ENCODE measurements around the gene SLC24A3.
"Not testable (repeated sequence)": the region's sequence is repeated elsewhere in the genome, so short reads cannot be mapped to it uniquely, and the experiment has no call there.

SLC24A3 gene

DNA sequence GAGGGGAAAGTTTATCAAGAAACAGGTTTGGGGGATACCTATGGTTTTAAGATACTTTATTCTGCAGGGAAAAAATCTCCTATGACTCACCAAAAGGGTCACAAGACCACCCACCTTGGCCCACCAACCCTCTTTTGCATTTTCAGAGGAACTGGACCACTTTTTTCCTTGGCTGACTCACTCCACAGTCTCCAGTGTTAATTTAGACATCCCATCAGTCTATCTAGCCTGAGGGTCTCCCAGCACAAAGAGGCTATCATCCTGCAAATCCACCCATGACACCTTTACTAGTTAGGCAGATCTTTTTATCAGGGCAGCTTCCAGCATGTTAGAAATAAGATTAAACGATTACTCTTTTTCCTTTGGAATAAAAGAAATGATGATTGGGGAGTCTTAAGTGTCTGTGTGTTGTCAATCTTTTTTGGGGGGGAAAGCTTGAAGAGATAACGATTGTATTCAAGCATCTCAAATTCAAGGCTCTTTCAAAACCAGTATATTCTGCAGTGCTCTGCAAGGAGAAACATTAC, 407.5 kb downstream of the SLC24A3 start:
- Histone ChIP-seq H3K27me3 (replicated peaks; ENCODE audit: control insufficient read depth, insufficient read depth, low read length, poor library complexity, severe bottlenecking) (no peaks in the 10 kb centered on the region), H3K9me3 (ENCODE audit: control insufficient read depth, low read length) (no peaks in the 10 kb centered on the region), H3K36me3 (ENCODE audit: control insufficient read depth, insufficient read depth, low read length) (no peaks in the 10 kb centered on the region), H3K27ac (ENCODE audit: insufficient read depth, low read length, poor library complexity, severe bottlenecking) (no peak overlapping the region), H3K4me3 (ENCODE audit: insufficient read depth, low read depth, low read length, poor library complexity, severe bottlenecking) (no peak overlapping the region), H3K4me1 (ENCODE audit: control insufficient read depth, insufficient read depth, low read length, poor library complexity, severe bottlenecking) (no peaks in the 10 kb centered on the region)
- DNase-seq: no peak

DNA sequence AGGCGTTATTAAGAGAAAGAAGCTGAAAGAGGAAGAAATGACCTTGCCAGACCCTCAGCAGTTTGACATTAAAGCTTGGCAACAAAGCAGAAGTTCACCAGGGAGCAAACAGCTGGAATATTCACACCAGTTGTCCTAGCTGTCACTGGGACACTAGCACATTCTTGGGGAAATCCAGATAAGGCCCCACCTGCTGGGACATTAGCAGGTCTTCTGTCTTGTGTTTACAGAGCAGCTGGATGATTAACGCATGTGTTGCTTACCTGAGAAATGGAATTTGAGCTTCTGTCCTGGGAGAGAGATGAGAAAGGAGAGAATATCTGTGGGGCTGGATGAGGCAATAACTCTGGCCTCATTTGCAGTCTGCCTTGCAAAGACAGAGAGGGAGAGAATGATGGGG, 408.0 kb downstream of the SLC24A3 start:
- Histone ChIP-seq H3K27ac (ENCODE audit: insufficient read depth, low read length, poor library complexity, severe bottlenecking) (no peak overlapping the region), H3K27me3 (replicated peaks; ENCODE audit: control insufficient read depth, insufficient read depth, low read length, poor library complexity, severe bottlenecking) (no peaks in the 10 kb centered on the region), H3K36me3 (ENCODE audit: control insufficient read depth, insufficient read depth, low read length) (no peaks in the 10 kb centered on the region), H3K9me3 (ENCODE audit: control insufficient read depth, low read length) (no peaks in the 10 kb centered on the region), H3K4me1 (ENCODE audit: control insufficient read depth, insufficient read depth, low read length, poor library complexity, severe bottlenecking) (no peaks in the 10 kb centered on the region), H3K4me3 (ENCODE audit: insufficient read depth, low read depth, low read length, poor library complexity, severe bottlenecking) (no peak overlapping the region)
- DNase-seq: no peak

DNA sequence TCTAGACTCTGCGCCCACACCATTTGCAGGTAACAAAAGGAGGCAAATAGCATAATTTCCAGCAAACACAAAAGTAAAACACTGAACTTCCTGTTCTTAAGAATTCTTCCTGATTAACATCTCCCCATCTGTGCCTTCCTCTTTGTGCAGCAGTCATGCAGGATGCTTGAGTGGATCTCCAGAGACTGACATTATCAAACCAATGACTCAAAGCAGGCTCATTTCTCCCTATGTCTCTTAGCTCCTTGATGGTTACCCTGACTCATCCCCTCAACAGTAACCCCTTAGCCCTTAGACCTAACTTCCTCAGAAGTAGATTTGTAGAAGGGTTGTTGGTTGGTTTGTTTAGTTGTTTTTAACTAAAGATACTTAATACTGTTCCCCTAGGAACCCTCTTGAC, 408.6 kb downstream of the SLC24A3 start:
- Histone ChIP-seq H3K27me3 (replicated peaks; ENCODE audit: control insufficient read depth, insufficient read depth, low read length, poor library complexity, severe bottlenecking) (no peaks in the 10 kb centered on the region), H3K4me3 (ENCODE audit: insufficient read depth, low read depth, low read length, poor library complexity, severe bottlenecking) (no peak overlapping the region), H3K27ac (ENCODE audit: insufficient read depth, low read length, poor library complexity, severe bottlenecking) (no peak overlapping the region), H3K36me3 (ENCODE audit: control insufficient read depth, insufficient read depth, low read length) (no peaks in the 10 kb centered on the region), H3K9me3 (ENCODE audit: control insufficient read depth, low read length) (no peaks in the 10 kb centered on the region), H3K4me1 (ENCODE audit: control insufficient read depth, insufficient read depth, low read length, poor library complexity, severe bottlenecking) (no peaks in the 10 kb centered on the region)
- no peak for DNase-seq

DNA sequence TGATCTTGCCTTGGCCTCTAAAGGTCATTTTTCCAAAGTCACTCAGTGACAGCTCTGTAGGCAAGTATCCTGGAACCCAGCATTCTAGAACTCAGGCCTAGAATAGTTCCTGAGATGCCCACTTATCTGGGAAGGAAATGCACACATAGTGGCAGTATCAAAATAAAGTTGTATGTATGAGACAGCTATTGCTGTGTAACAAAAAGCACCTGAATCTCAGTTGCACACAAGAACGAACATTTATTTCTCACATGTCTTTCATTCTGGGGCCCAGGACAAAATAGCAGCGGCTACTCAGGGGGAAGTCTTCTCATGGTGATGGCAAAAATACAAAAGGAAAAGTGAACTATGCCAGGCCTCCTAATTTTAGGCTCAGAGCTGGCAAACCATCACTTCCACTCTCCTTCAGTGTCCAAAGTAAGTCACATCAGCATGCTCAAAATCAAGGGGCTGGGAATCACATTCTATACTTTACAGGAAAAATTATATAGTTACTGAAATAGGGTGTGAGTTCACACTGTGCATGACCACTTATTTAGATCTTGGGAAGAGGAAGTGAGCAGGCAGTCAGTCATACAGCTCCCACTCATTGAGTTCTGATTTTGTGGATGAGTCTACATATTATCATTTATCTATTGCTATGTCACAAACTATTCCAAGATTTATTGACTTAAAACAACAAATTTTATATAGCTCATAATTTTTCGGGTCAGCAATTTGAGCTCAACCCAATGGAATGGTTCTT, 412.0 kb downstream of the SLC24A3 start:
- Histone ChIP-seq H3K27ac (ENCODE audit: insufficient read depth, low read length, poor library complexity, severe bottlenecking) (no peak overlapping the region), H3K36me3 (ENCODE audit: control insufficient read depth, insufficient read depth, low read length) (no peaks in the 10 kb centered on the region), H3K9me3 (ENCODE audit: control insufficient read depth, low read length) (no peaks in the 10 kb centered on the region), H3K27me3 (replicated peaks; ENCODE audit: control insufficient read depth, insufficient read depth, low read length, poor library complexity, severe bottlenecking) (no peaks in the 10 kb centered on the region), H3K4me1 (ENCODE audit: control insufficient read depth, insufficient read depth, low read length, poor library complexity, severe bottlenecking) (no peaks in the 10 kb centered on the region), H3K4me3 (ENCODE audit: insufficient read depth, low read depth, low read length, poor library complexity, severe bottlenecking) (no peak overlapping the region)
- no peak for DNase-seq

DNA sequence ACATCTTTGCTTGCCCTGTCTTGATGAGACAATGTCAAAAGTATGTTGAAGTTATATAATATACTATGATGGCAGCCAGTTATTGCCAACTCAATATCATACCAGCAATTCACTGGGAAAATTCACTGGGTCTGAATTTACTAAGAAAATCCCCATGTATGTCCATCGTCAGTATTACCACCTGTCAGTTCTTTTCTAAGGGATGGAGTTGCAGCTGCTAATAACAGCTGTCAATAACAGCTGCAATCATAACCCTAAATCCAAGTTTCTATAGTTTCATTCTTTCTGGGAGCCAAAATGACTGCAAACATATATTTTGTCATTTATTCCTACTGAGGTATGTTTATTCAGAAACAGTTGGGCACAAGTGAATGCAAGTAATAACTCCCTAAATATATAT, 413.0 kb downstream of the SLC24A3 start:
- H3K4me3 ChIP-seq (ENCODE audit: insufficient read depth, low read depth, low read length, poor library complexity, severe bottlenecking): no peak overlapping the region
- H3K27ac ChIP-seq (ENCODE audit: insufficient read depth, low read length, poor library complexity, severe bottlenecking): no peak overlapping the region
- no peaks in the 10 kb centered on the region for H3K4me1 ChIP-seq (ENCODE audit: control insufficient read depth, insufficient read depth, low read length, poor library complexity, severe bottlenecking)
- no peaks in the 10 kb centered on the region for H3K9me3 ChIP-seq (ENCODE audit: control insufficient read depth, low read length)
- H3K27me3 ChIP-seq (replicated peaks; ENCODE audit: control insufficient read depth, insufficient read depth, low read length, poor library complexity, severe bottlenecking): no peaks in the 10 kb centered on the region
- no peak for DNase-seq
- no peaks in the 10 kb centered on the region for H3K36me3 ChIP-seq (ENCODE audit: control insufficient read depth, insufficient read depth, low read length)

DNA sequence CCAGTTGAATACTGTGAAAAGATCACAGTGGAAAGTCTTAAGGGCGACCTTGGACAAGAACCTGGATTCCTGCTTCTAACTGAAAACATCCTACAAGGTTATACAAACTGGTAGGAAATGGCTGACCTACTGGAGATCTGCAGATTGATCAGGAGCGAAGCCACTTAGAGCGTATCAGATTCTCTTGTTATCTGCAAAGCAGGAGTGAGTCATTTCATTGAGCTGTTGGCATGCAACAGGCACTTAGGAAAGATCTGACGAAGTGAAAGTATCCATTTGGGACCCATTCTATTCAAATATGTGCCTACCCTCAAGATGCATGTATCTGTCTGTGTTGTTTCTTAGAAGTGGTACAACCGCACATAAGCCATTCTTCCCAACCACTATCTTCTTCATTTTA, 414.5 kb downstream of the SLC24A3 start:
- no peak overlapping the region for H3K27ac ChIP-seq (ENCODE audit: insufficient read depth, low read length, poor library complexity, severe bottlenecking)
- H3K36me3 ChIP-seq (ENCODE audit: control insufficient read depth, insufficient read depth, low read length): no peaks in the 10 kb centered on the region
- no peaks in the 10 kb centered on the region for H3K27me3 ChIP-seq (replicated peaks; ENCODE audit: control insufficient read depth, insufficient read depth, low read length, poor library complexity, severe bottlenecking)
- H3K9me3 ChIP-seq (ENCODE audit: control insufficient read depth, low read length): no peaks in the 10 kb centered on the region
- no peak for DNase-seq
- no peak overlapping the region for H3K4me3 ChIP-seq (ENCODE audit: insufficient read depth, low read depth, low read length, poor library complexity, severe bottlenecking)
- H3K4me1 ChIP-seq (ENCODE audit: control insufficient read depth, insufficient read depth, low read length, poor library complexity, severe bottlenecking): no peaks in the 10 kb centered on the region

DNA sequence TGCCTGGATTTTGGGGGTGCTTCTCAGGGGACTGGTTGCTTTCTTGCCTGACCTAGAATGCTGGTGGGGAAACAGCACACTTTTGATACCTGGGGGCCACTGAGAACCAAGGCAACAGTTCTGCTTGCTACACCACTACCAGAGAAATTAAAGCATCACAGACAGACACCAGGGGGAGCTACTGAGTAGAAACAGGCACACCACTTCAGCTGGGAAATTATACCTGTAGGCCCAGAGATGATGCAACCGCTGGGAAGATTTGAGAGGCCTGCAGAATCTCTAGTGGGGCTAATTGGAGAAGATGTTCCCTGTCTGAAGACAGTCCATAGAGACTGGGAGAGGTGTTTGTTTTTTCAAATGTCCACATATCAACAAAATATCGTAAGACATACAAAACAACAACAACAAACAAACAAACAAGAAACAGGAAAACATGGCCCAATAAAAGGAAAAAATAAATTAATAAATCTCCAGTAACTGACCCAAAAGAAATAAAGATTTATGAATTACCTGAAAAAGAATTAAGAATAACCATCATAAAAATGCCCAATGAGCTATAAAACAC, 416.2 kb downstream of the SLC24A3 start:
- DNase-seq: peak in 1 of 3 donors; percentile 6

DNA sequence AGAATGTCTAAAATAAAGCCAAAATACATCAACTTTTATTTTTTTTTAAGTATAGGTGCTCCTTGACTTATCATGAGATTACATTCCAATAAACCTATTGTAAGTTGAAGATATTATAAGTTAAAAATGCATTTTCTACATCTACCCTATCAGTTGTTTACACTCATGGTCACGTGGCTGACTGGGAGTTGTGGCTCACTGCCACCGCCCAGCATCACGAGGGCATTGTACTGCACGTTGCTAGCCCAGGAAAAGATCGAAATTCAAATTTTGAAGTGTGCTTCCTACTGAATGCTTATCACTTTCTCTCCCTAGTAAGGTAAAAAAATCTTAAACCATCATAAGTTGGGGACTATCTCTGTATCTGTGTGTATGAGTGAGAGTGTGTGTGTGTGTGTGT, 419.0 kb downstream of the SLC24A3 start:
- no peak overlapping the region for H3K4me3 ChIP-seq (ENCODE audit: insufficient read depth, low read depth, low read length, poor library complexity, severe bottlenecking)
- no peak for DNase-seq
- H3K36me3 ChIP-seq (ENCODE audit: control insufficient read depth, insufficient read depth, low read length): no peaks in the 10 kb centered on the region
- H3K9me3 ChIP-seq (ENCODE audit: control insufficient read depth, low read length): no peaks in the 10 kb centered on the region
- no peak overlapping the region for H3K27ac ChIP-seq (ENCODE audit: insufficient read depth, low read length, poor library complexity, severe bottlenecking)
- H3K27me3 ChIP-seq (replicated peaks; ENCODE audit: control insufficient read depth, insufficient read depth, low read length, poor library complexity, severe bottlenecking): no peaks in the 10 kb centered on the region
- H3K4me1 ChIP-seq (ENCODE audit: control insufficient read depth, insufficient read depth, low read length, poor library complexity, severe bottlenecking): no peaks in the 10 kb centered on the region

More for the DNA sequence above, 416.2 kb downstream of the SLC24A3 start:
- H3K4me1 ChIP-seq (ENCODE audit: control insufficient read depth, insufficient read depth, low read length, poor library complexity, severe bottlenecking): no peaks in the 10 kb centered on the region
- H3K4me3 ChIP-seq (ENCODE audit: insufficient read depth, low read depth, low read length, poor library complexity, severe bottlenecking): no peak overlapping the region
- H3K27me3 ChIP-seq (replicated peaks; ENCODE audit: control insufficient read depth, insufficient read depth, low read length, poor library complexity, severe bottlenecking): no peaks in the 10 kb centered on the region
- H3K9me3 ChIP-seq (ENCODE audit: control insufficient read depth, low read length): no peaks in the 10 kb centered on the region
- H3K27ac ChIP-seq (ENCODE audit: insufficient read depth, low read length, poor library complexity, severe bottlenecking): no peak overlapping the region
- no peaks in the 10 kb centered on the region for H3K36me3 ChIP-seq (ENCODE audit: control insufficient read depth, insufficient read depth, low read length)

DNA sequence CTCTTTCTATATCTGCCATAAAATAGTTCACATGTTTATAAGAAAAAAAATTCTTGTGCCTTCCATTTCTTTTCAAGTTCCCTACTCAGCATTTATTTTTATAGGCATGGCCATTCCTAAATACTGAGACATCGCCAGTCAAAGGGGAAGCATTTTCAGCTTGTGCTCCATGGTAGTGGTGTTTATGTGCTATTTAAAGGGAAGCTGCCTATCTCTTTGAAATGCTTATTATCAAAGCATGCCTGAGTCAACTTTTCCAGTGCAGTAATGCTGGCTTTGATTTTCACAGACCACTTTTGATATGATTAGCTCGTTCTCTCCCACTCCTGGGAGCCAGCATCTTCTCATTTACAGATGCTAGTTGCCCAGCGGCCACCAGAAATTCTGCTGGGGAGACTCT, 421.5 kb downstream of the SLC24A3 start:
- no peak for DNase-seq
- no peaks in the 10 kb centered on the region for H3K4me1 ChIP-seq (ENCODE audit: control insufficient read depth, insufficient read depth, low read length, poor library complexity, severe bottlenecking)
- no peak overlapping the region for H3K27ac ChIP-seq (ENCODE audit: insufficient read depth, low read length, poor library complexity, severe bottlenecking)
- no peak overlapping the region for H3K4me3 ChIP-seq (ENCODE audit: insufficient read depth, low read depth, low read length, poor library complexity, severe bottlenecking)
- H3K27me3 ChIP-seq (replicated peaks; ENCODE audit: control insufficient read depth, insufficient read depth, low read length, poor library complexity, severe bottlenecking): no peaks in the 10 kb centered on the region
- no peaks in the 10 kb centered on the region for H3K9me3 ChIP-seq (ENCODE audit: control insufficient read depth, low read length)
- H3K36me3 ChIP-seq (ENCODE audit: control insufficient read depth, insufficient read depth, low read length): no peaks in the 10 kb centered on the region

DNA sequence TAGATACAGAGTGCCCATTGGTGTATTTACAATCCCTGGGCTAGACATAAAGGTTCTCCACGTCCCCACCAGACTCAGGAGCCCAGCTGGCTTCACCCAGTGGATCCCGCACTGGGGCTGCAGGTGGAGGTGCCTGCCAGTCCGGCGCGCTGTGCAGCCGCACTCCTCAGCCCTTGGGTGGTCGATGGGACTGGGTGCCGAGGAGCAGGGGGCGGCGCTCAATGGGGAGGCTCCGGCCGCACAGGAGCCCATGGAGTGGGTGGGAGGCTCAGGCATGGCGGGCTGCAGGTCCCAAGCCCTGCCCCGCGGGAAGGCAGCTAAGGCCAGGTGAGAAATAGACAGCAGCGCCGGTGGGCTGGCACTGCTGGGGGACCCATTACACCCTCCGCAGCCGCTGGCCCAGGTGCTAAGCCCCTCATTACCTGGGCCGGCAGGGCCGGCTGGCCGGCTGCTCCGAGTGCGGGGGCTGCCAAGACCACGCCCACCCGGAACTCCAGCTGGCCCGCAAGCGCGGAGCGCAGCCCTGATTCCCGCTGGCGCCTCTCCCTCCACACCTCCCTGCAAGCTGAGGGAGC, 427.1 kb downstream of the SLC24A3 start:
- H3K4me3 ChIP-seq (ENCODE audit: insufficient read depth, low read depth, low read length, poor library complexity, severe bottlenecking); H3K9me3 ChIP-seq (ENCODE audit: control insufficient read depth, low read length); H3K27ac ChIP-seq (ENCODE audit: insufficient read depth, low read length, poor library complexity, severe bottlenecking); H3K27me3 ChIP-seq (replicated peaks; ENCODE audit: control insufficient read depth, insufficient read depth, low read length, poor library complexity, severe bottlenecking); DNase-seq; H3K4me1 ChIP-seq (ENCODE audit: control insufficient read depth, insufficient read depth, low read length, poor library complexity, severe bottlenecking); H3K36me3 ChIP-seq (ENCODE audit: control insufficient read depth, insufficient read depth, low read length): not testable (repeated sequence)
